Activated T-helper 2 cell treated with anti-CD3 and anti-CD28 coated beads, Interferon-gamma antibody, Interleukin-2, Interleukin-4, amounts not matched to agents 10 μg/mL and 5 μg/mL and 100 μg/mL, durations not matched to agents 14 hours and 24 hours and 36 hours (primary cell): ENCODE measurements around the gene SULT1A3. TPM values are rescaled to one million over a fixed set of nuclear protein-coding genes. Genes with fewer than 3 reads are reported as not detected.
A peak's percentile ranks its signal among the peaks of the same experiment; 100 is the strongest.
"Not testable (repeated sequence)": the region's sequence is repeated elsewhere in the genome, so short reads cannot be mapped to it uniquely, and the experiment has no call there.

ENCODE experiments used
- DNase-seq: peaks from one replicate; pipeline ENCODE4 v3.0.0; 2021; ENCODE audit warnings: low spot score
- H3K27ac Mint-ChIP-seq: one replicate; pipeline ENCODE4 v1.8.0; 2021; ENCODE audit warnings: mixed read lengths
- H3K27me3 Mint-ChIP-seq: one replicate; pipeline ENCODE4 v1.8.0; 2021; ENCODE audit warnings: low read depth, mixed read lengths
- H3K36me3 Mint-ChIP-seq: one replicate; pipeline ENCODE4 v1.8.0; 2021; ENCODE audit warnings: low read depth, mixed read lengths
- H3K4me1 Mint-ChIP-seq: one replicate; pipeline ENCODE4 v1.8.0; 2021; ENCODE audit warnings: low read depth, mixed read lengths
- H3K4me3 Mint-ChIP-seq: one replicate; pipeline ENCODE4 v1.8.0; 2021; ENCODE audit warnings: low read depth, mild to moderate bottlenecking, moderate library complexity, mixed read lengths
- H3K9me3 Mint-ChIP-seq: one replicate; pipeline ENCODE4 v1.8.0; 2021; ENCODE audit warnings: mixed read lengths
- intact Hi-C: fragments of 100-400 bp; cut with micrococcal nuclease; formaldehyde crosslinking; loops from one replicate; pipeline ENCODE4 v1.15.1; 2023
- total RNA-seq: library from RNA; stranded (reverse); gene quantifications from 2 replicates; pipeline ENCODE4 v1.2.3, GENCODE V29; 2022

Gene SULT1A3
- total RNA-seq, 1 donor from 2014 or later, result 19.1 TPM

DNA sequence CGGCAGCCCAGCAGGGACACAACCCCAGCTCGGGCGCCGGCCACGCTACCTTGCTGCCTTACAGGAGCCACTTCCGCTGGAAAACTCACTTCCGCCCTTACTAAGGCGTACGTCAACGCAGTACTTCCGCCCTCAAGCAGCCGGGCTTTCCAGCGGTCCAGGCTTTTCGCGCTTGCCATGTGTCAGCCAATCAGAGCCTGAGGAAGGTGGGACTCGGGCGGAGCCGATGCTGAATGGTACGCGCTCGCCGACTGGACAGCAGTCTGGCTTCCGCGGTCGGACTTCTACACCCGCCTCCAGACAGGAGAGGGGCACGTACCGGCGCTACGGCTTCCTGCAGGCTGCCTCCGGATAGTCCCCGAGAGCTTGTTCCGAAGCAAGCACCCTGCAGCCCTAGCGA is 5.4 kb upstream of the SULT1A3 start, which contains the start of the genes BOLA2B and SLX1A:
BOLA2B (minus strand) TSS at position 52 of the 400 bp plus-strand sequence. CDS start 71 bp downstream, outside the sequence.
SLX1A (plus strand) TSS at position 261 of the 400 bp plus-strand sequence. CDS start 210 bp downstream, outside the sequence.
- H3K27ac Mint-ChIP-seq, H3K4me1 Mint-ChIP-seq, H3K9me3 Mint-ChIP-seq, DNase-seq, H3K4me3 Mint-ChIP-seq, intact Hi-C loops, H3K27me3 Mint-ChIP-seq, H3K36me3 Mint-ChIP-seq: not testable (repeated sequence)

DNA sequence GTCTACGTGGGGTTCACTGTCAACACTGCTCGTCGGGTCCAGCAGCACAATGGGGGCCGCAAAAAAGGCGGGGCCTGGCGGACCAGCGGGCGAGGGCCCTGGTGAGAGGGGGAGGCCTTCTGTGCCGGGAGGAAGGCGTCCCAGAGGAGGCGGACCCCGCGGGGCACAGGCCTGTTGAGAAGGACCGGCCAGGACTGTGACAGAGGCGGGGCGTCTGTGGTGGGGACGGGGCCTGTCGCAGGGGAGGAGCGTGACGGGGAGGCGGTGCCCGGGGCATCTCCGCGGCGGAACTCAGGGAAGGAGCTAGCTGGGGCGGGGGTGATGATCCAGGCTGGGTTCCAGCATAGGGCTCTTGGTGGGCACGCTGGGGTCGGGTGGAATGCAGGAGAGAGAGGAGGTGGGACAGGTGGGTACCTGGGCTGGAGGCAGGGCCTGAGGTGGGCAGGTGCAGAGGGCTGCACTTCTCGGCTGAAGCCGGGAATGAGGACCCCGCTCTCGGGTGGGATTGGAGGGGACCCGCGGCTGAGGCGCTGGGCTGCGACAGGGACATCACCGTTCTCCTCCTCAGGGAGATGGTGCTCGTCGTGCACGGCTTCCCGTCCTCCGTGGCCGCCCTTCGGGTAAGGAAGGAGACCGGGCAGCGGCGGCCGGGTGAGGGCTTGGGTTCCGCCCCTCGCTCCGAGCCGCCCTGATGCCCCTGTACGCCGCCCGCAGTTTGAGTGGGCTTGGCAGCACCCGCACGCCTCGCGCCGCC is 4.7 kb upstream of the SULT1A3 start:
- peak; percentile 13 for DNase-seq
- H3K27me3 Mint-ChIP-seq, H3K4me3 Mint-ChIP-seq, H3K36me3 Mint-ChIP-seq, H3K27ac Mint-ChIP-seq, H3K9me3 Mint-ChIP-seq, H3K4me1 Mint-ChIP-seq, intact Hi-C loops: not testable (repeated sequence)

DNA sequence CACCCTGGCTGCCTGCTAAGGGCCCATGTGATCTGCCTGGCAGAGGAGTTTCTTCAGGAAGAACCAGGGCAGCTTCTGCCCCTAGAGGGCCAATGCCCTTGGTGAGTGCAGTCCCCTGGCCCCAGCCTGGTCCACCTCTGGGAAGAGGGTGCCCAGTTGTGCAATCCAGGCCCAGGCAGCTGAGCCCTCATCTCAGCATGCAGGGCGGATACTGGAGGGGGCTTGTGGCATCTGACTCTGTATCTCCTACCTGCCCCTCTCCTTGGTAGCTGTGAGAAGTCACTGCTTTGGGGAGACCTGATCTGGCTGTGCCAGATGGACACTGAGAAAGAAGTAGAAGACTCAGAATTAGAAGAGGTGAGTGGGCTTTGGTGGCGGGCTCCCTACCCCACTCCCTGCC is 2.1 kb upstream of the SULT1A3 start:
- intact Hi-C loops, H3K4me1 Mint-ChIP-seq, H3K36me3 Mint-ChIP-seq, H3K9me3 Mint-ChIP-seq, H3K4me3 Mint-ChIP-seq, H3K27me3 Mint-ChIP-seq, H3K27ac Mint-ChIP-seq: not testable (repeated sequence)
- peak; percentile 5 for DNase-seq

DNA sequence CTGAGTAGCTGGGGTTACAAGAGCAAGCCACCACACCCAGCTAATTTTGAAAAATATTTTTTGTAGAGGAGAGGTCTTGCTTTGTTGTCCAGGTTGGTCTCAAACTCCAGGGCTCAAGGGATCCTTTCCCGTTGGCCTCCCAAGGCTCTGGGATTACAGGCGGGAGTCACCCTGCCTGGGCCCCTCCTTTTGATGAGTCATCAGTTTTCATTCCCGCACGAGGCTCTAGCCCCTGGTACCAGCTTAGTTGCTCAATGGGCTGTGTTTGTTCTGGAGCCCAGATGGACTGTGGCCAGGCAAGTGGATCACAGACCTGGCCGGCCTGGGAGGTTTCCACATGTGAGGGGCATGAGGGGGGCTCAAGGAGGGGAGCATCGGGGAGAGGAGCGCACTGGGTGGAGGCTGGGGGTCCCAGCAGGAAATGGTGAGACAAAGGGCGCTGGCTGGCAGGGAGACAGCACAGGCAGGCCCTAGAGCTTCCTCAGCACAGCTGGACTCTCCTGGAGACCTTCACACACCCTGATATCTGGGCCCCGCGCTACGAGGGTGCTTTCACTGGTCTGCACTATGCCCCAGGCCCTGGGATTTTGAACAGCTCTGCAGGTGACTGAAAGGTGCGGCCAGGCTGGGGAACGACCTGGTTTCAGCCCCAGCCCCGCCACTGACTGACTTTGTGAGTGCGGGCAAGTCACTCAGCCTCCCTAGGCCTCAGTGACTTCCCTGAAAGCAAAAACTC is 721 bp downstream of the SULT1A3 start:
- intact Hi-C loops, H3K4me3 Mint-ChIP-seq, H3K27ac Mint-ChIP-seq, DNase-seq, H3K27me3 Mint-ChIP-seq, H3K4me1 Mint-ChIP-seq, H3K36me3 Mint-ChIP-seq, H3K9me3 Mint-ChIP-seq: not testable (repeated sequence)

DNA sequence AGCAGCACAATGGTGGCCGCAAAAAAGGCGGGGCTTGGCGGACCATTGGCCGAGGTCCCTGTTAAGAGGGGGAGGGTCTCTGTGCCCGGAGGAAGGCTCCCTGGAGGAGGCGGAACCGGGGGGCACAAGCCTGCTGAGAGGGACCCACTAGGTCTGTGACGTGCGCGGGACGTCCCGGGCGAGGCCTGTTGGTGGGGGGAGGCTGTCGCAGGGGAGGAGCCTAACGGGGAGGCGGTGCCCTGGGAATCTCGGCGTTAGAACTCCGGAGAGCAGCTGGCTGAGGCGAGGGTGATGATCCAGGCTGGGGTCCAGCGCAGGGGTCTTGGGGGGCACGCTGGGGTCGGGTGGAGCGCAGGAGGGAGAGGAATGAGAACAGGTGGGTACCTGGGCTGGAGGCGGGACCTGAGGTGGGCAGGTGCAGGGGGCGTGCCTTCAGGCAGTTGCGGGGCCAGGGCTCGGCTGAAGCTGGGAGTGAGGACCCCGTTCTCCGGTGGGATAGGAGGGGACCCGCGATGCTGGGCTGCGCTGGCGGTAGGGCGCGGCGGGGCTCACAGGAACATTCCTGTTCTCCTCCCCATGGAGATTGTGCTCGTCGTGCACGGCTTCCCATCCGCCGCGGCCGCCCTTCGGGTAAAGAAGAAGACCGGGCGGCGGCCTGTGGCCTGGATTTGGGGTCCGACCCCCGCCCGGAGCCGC is 6.6 kb downstream of the SULT1A3 start:
- H3K9me3 Mint-ChIP-seq, H3K27me3 Mint-ChIP-seq, intact Hi-C loops, H3K4me1 Mint-ChIP-seq, DNase-seq, H3K36me3 Mint-ChIP-seq, H3K27ac Mint-ChIP-seq, H3K4me3 Mint-ChIP-seq: not testable (repeated sequence)

DNA sequence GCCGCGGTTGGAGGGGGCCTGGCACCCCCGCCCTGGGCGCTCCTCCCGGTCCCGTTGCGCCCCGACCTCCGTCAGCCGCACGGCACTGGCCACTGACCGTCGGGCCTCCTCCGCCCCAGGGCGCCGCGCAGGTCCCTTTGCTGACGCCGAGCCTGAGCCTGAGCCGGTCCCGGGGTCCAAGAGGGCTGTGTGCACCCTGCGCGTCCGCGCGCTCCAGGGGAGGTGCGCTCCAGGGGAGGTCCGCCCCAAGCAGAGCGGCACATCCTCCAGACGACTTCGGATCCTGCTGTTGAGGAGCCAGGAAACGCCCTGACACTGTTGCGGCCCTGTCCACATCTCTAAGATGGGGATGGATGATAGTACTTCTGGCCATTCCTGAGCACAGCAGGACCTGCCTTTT is 7.2 kb downstream of the SULT1A3 start:
- DNase-seq, H3K4me1 Mint-ChIP-seq, H3K27me3 Mint-ChIP-seq, H3K9me3 Mint-ChIP-seq, H3K27ac Mint-ChIP-seq, H3K4me3 Mint-ChIP-seq, intact Hi-C loops, H3K36me3 Mint-ChIP-seq: not testable (repeated sequence)

DNA sequence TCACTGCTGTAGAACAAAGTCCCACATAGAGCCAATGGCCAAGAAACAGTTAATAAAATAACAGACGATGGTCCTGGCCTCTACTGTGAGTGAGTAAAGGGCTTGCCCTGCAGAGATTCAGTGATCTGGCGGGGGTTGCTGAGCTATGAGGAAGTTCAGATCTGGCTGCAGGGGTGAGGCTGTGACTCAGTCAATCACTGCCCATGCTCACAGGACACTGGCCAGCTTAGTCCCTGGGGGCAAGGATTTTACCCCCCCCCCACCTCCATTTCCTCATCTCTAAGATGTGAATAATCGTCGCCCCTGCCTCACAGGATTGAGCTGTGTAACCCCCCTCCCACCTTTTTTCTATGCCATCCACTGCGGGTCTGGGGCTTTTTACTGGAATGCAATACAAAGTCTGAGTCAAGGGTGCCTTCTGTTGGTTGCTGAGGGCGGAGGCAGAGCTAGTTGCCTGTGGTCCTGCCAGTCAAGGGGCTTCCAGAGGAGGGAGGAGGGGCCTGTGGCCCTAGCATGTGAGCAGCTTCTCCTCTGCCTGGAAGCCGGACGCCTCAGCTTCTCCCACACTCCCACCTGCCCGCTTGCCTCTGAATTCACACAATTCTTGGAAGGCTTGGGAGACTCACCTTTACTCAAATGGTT is 8.1 kb downstream of the SULT1A3 start:
- H3K4me1 Mint-ChIP-seq, intact Hi-C loops, H3K36me3 Mint-ChIP-seq, DNase-seq, H3K27me3 Mint-ChIP-seq, H3K9me3 Mint-ChIP-seq, H3K27ac Mint-ChIP-seq, H3K4me3 Mint-ChIP-seq: not testable (repeated sequence)

DNA sequence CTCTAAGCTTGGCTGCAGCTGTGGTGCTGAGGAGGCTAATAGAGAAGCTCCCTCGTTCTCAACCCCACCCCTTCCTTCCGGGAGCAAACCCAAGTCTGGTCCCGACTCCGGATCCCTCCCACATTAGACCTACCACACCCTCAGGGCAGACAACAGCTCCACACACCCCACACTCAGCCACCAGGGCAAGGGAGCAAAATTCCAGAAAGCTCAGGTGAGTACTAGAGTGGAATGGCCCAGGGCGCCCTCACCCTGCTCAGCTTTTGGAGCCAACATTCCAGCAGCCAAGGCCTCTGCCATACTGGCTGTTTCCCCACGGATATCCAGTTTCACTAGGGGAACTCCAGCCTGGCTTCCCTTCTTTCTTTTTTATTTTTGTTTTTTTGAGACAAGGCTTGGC is 10.0 kb downstream of the SULT1A3 start:
- H3K27ac Mint-ChIP-seq, H3K9me3 Mint-ChIP-seq, intact Hi-C loops, H3K36me3 Mint-ChIP-seq, H3K4me3 Mint-ChIP-seq, H3K27me3 Mint-ChIP-seq, H3K4me1 Mint-ChIP-seq: not testable (repeated sequence)
- peak; percentile 10 for DNase-seq

DNA sequence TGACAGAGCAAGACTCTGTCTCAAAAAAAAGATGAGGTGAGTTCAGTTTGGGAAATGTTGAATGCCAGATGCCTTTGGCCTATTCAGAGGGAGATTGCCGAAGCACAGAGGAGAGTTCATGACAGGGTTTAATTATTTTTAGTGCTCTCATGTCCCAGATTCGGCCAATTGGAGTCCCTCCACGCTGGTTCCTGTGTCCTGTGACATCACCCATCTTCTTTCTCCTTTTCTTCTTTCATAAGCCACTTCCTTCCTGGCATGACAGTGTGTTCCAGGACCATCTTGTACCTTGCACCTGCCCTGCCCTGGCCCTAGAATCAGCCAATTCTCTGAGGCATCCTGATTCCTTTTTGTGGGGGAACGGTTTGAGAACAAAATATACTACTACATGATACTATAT is 12.4 kb downstream of the SULT1A3 start:
- H3K9me3 Mint-ChIP-seq, H3K36me3 Mint-ChIP-seq, H3K27me3 Mint-ChIP-seq, intact Hi-C loops, H3K27ac Mint-ChIP-seq, H3K4me3 Mint-ChIP-seq, DNase-seq, H3K4me1 Mint-ChIP-seq: not testable (repeated sequence)

DNA sequence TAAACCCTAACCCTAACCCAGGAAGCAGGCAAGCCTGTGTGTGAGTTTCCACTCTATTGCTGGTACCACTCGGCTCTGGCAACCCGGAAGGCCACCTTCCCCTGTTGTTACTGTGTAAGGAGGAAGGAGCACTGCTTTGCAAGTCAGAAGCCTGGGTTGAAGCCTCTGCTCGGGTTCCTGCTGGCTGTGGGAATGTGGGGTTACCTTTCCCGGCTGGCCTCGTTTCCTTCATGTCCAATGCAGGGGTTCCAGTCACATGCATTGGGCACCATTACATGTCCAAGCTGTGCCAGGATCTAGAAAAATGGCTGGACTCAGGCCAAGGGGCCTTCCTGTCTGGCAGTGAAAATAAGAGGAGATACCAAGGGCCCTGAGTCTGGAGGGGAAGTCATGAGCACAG is 18.0 kb downstream of the SULT1A3 start:
- H3K36me3 Mint-ChIP-seq, H3K4me1 Mint-ChIP-seq, intact Hi-C loops, H3K27ac Mint-ChIP-seq, H3K9me3 Mint-ChIP-seq, H3K4me3 Mint-ChIP-seq, H3K27me3 Mint-ChIP-seq: not testable (repeated sequence)
- DNase-seq, result peak; percentile 6

DNA sequence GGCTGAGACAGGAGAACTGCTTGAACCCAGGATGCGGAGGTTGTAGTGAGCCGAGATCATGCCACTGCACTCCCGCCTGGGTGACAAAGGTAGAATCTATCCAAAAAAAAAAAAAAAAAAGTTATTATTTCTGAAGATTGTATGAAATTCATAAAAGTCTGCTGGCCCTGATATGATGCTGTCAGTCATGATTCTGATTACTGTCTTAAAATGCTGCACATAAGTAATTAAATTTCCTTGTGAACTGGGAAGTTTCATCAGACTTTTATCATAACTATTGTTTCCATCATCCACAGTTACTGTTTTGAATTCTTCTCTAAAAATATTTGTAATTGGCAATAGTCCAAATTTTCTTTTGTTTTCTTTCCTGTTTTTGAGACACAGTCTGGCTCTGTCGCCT is 49.3 kb downstream of the SULT1A3 start, which contains the start of gene NPIPB13:
NPIPB13 (minus strand) TSS at position 101 of the 400 bp plus-strand sequence. CDS start 2,906 bp downstream, outside the sequence.
- H3K4me1 Mint-ChIP-seq, H3K27me3 Mint-ChIP-seq, H3K4me3 Mint-ChIP-seq, H3K9me3 Mint-ChIP-seq, DNase-seq, H3K36me3 Mint-ChIP-seq, intact Hi-C loops, H3K27ac Mint-ChIP-seq: not testable (repeated sequence)
